HCT116 (cell line): ENCODE data around the gene SLC25A52. TPM values are rescaled to one million over a fixed set of nuclear protein-coding genes. Genes with fewer than 3 reads are reported as not detected.

Experiments used
- total RNA-seq: library from RNA; stranded (reverse); gene quantifications from one replicate; pipeline ENCODE4 v1.2.1, GENCODE V29; 2021; ENCODE audit not compliant: unreplicated experiment

SLC25A52 gene
- total RNA-seq, 1 experiment from 2014 or later: not detected

Other genes starting within 250 kb of the SLC25A52 start
- 1.2 TPM for gene TTR, start 169.0 kb downstream of the SLC25A52 start, total RNA-seq
- gene B4GALT6, start 76.3 kb downstream of the SLC25A52 start, total RNA-seq: 16.1 TPM
- 30.4 TPM for gene TRAPPC8, start 182.2 kb upstream of the SLC25A52 start, total RNA-seq